Measurements from ENCODE around the gene PPT2.
"Not testable (repeated sequence)": the region's sequence is repeated elsewhere in the genome, so short reads cannot be mapped to it uniquely, and the experiment has no call there.

PPT2 gene

DNA sequence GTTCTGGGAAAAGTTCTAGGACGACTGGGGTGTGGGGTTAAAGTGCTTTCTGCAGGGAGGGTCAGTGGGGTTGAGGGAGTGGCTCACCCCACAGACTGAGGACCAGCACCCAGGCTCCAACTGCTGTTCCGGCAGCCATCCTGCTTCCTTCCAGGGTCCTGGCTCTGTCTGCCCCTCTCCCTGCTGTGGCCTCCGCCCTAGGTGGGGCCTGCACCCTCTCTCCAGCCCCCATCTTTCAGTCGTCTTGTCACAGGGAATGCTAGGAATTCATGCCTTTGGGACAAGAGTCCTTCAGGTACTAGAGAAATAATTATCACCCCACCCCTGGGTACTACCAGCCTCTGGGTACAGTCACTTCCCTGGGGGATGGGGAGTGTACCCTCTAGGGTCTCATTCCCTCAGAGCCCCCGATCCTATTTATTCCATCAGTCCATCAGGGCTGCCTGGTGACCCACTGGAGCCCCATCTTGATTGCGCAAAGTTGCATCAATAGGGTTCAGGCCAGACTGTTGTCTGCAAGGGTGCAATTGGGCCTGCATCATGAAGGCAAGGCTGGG lies 30.2 kb downstream of the PPT2 start, which contains the start of gene AGER:
AGER (minus strand) TSS at position 170 of the 557 bp plus-strand sequence; CDS start at position 139, 31 bp downstream.
- TF ChIP-seq, protein P1, sequence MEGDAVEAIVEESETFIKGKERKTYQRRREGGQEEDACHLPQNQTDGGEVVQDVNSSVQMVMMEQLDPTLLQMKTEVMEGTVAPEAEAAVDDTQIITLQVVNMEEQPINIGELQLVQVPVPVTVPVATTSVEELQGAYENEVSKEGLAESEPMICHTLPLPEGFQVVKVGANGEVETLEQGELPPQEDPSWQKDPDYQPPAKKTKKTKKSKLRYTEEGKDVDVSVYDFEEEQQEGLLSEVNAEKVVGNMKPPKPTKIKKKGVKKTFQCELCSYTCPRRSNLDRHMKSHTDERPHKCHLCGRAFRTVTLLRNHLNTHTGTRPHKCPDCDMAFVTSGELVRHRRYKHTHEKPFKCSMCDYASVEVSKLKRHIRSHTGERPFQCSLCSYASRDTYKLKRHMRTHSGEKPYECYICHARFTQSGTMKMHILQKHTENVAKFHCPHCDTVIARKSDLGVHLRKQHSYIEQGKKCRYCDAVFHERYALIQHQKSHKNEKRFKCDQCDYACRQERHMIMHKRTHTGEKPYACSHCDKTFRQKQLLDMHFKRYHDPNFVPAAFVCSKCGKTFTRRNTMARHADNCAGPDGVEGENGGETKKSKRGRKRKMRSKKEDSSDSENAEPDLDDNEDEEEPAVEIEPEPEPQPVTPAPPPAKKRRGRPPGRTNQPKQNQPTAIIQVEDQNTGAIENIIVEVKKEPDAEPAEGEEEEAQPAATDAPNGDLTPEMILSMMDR (IDR thresholded peaks at IDR 0.05; ENCODE audit: extremely low read depth, insufficient read depth, missing control alignments): no peak
- in situ Hi-C loops (cut with MboI; ENCODE audit: low pct_unique_long_range_greater_than_20kb, low sequenced_read_pairs, unreplicated experiment): no loop called here
- DNase-seq (ENCODE audit: low spot score): no peak

DNA sequence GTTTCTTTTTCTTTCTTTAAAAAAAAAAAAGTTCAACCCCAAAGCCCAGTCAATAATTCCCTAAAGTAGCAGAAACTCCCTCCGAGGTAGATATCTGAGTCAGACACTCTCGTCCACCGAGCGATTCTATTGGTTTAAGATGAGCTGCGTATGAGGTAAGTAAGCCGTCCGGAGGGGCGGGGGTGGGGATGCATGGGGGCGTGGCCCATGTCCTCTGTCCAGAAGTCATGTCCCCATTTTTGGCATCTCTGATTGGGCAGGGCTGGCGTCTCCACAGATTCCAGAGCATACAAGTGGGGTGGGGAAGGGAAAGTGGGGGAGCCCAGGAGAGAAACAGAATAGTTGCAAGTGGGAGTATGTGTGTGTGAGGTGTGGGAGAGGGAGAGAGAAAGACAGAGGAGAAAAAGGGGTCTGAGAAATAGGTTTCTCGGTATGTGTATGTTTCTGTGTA lies 31.8 kb downstream of the PPT2 start:
- DNase-seq (ENCODE audit: low spot score); in situ Hi-C loops (cut with MboI; ENCODE audit: low pct_unique_long_range_greater_than_20kb, low sequenced_read_pairs, unreplicated experiment): not testable (repeated sequence)

DNA sequence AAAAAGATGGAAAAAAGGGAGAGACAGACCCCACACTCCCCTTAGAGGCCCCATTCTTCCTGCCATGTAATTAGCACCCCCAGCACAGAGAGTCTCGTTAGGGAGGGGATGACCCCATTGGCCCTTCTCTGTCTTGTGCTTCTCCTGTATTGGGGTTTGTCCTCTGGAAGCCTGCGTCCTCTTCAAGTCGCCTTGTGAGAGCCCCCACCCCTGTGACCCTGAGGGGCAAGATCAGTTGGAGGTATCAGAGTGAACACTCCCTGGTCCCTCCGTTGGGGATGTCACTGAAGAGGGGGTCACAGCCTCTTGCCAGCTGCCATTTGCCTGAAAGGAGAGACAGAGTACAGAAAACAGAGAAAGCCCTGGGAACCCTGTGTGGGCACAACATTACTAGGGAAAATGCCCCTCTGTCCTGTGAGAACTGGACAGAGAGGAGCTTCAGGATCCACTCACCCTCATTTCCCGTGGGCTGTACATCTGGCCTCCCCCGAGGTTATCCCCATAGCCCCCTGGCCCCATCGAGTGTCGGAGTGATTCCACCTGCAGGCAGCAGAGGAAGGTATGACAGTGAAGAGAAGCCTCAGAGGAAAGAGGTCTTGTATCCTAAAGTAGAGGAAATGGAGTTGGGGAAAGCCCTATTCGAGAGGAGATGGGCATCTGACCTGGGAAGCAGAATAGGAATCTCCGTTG lies 32.4 kb downstream of the PPT2 start:
- DNase-seq (ENCODE audit: low spot score); in situ Hi-C loops (cut with MboI; ENCODE audit: low pct_unique_long_range_greater_than_20kb, low sequenced_read_pairs, unreplicated experiment): not testable (repeated sequence)

DNA sequence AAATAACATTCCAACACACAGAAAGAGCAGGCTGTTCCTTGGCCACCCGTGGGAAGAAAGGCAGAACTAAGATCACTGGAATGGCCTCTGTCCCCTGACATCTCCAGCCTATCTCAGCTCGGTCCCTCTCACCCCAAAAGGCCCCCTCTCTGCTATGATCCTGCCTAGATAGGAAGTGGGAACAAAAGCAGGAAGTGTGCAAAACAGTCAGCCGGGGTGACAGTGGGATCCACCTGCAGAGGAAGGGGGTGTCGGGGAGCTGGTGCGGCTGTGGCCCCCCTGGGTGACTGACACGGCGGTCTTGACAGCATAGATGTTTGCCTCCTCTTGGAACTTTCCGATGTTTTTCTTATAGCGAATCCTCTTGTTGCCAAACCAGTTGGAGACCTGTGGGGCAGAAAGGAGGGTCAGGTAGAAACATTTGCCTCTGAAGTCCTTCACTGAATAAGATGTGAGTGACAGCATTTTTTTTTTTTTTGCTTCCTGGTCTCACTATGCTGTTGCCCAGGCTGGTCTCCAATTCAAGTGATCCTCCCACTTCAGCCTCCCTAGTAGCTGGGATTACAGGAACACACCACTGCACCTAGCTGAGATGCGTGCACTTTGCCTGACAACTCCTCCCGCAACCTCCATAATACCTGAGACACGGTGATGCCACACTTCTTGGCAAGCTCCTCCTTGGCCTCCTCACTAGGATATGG lies 33.2 kb downstream of the PPT2 start:
- TF ChIP-seq, protein P1 (IDR thresholded peaks at IDR 0.05; ENCODE audit: extremely low read depth, insufficient read depth, missing control alignments): no peak
- in situ Hi-C loops (cut with MboI; ENCODE audit: low pct_unique_long_range_greater_than_20kb, low sequenced_read_pairs, unreplicated experiment): no loop called here
- no peak for DNase-seq (ENCODE audit: low spot score)

DNA sequence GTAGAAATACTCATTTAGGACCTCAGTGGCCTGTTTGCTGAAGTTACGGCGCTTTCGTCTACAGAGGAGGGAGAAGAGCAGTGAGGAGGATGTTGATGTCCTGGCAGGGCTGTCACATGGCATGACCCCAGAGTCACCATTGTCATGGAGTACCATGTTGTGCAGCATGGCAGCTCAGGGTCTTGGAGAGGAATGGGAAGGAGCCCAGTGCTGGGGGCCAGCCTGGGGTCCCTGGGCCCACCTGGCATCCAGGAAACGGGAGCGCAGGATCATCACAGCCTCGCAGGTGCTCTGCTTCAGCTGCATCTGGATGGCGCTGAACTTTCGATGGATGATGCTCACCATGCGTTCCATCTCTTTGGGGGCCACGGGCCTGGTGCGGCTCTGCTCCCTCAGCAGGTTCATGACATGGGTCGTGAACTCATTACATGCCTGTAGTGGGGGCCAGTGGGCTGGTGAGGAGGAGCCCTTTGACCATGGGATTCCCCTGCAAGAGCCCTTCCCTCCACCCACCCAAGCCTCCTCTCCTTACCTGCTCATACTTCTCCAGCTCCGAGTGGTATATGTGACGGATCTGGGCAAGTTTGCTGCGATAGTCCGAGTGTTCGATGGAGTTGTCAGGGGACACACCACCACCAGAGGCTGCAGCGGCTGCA lies 33.9 kb downstream of the PPT2 start:
- DNase-seq (ENCODE audit: low spot score); in situ Hi-C loops (cut with MboI; ENCODE audit: low pct_unique_long_range_greater_than_20kb, low sequenced_read_pairs, unreplicated experiment): not testable (repeated sequence)

DNA sequence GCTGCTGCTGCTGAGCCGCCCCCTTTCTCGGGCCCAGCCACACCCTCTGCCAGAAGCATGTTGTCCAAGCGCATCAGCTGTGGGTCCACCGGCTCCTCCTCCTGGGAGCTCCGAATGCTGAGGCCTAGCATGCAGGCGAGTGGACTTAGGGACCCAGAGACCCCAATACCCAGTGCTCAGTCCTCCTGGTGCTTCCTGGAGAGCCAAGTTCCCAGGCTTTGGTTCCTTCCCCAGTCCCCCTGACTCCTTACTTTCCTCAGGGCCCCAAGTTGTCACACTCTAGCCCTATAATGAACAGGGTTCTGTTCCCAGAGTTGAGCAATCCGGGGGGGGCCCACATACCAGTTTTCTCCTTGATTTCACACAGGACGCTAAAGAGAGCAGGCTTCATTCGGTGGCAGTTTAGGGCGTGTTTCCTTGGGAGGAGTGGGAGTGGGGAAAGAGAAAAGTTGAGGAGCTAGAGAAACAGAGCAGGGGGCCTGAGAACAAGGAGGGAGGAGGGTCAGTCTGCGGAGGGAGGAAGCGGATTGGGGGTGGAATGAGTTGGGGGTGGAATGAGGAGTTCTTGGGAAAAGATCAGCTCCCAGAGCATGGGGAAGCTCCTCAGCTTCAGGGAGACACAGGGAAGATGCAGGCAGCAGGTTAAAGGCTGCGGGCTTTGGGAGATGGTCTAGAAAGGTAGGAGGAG lies 34.6 kb downstream of the PPT2 start:
- TF ChIP-seq, protein P1 (IDR thresholded peaks at IDR 0.05; ENCODE audit: extremely low read depth, insufficient read depth, missing control alignments): no peak
- no peak for DNase-seq (ENCODE audit: low spot score)
- in situ Hi-C loops (cut with MboI; ENCODE audit: low pct_unique_long_range_greater_than_20kb, low sequenced_read_pairs, unreplicated experiment): no loop called here

DNA sequence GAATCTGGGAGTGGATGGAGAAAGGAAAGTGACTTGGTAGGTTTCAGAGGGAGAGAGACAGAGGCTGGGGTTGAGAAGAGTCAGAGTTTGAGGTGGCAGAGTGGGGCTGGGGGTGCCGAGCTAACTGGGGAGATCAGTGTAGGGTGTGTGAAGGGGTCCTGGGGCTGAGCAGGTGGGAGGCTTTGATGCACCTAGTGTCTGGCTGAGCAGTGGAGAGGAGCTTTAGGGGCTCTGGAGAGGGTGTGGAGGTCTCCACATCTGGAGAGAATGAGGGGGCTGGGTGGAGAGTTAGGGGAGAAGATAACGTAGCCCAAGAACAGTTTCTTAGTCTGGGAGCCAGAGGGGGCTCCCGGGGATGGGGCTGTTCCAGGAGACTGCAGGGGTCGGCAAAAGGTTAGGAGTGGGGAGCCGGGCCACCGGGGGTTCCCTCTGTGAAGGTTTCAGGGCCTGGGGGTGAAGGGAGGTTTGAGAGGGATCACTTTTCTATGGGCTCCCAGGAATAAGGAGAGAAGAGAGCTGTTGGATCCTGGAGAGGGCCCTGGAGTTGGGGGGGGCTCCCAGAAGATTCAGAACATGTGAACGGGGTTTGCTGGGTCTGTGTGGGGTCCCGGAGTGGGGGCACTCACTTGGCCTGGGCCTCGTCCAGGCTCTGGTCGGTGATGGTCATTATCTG lies 35.3 kb downstream of the PPT2 start:
- no peak for DNase-seq (ENCODE audit: low spot score)
- in situ Hi-C loops (cut with MboI; ENCODE audit: low pct_unique_long_range_greater_than_20kb, low sequenced_read_pairs, unreplicated experiment): no loop called here
- TF ChIP-seq, protein P1 (IDR thresholded peaks at IDR 0.05; ENCODE audit: extremely low read depth, insufficient read depth, missing control alignments): no peak
